GM10266 (cell line): ENCODE measurements around the gene UCP3.

Source experiments
- DNase-seq: peaks from one replicate; pipeline ENCODE4 v3.0.0; 2012; ENCODE audit errors: extremely low spot score
- CTCF ChIP-seq: IDR thresholded peaks from 2 replicates; pipeline ENCODE4 v1.5.1; 2012; ENCODE audit warnings: mild to moderate bottlenecking, low read depth; ENCODE audit not compliant: control insufficient read depth, insufficient read depth; ENCODE audit errors: missing control alignments

Gene UCP3

GRCh38 chr11:74018331-74019005 is 9.6 kb upstream of the UCP3 start:
- no peak for TF ChIP-seq CTCF
- no peak for DNase-seq

- no peak for DNase-seq
- no peak for TF ChIP-seq CTCF
These were observed 8.7 kb upstream of the UCP3 start for GRCh38 chr11:74017631-74018030.

- no peak for DNase-seq
- TF ChIP-seq CTCF, result no peak
These were observed 7.2 kb upstream of the UCP3 start for GRCh38 chr11:74015919-74016684.

- DNase-seq, result no peak
- TF ChIP-seq CTCF, result no peak
These were observed 6.0 kb upstream of the UCP3 start for GRCh38 chr11:74014880-74015279.

- no peak for DNase-seq
- no peak for TF ChIP-seq CTCF
These were observed 4.3 kb upstream of the UCP3 start for GRCh38 chr11:74013141-74013540.

GRCh38 chr11:74012074-74012809 is 3.4 kb upstream of the UCP3 start:
- TF ChIP-seq CTCF, result no peak
- DNase-seq, result no peak
